Measurements from ENCODE around the gene HNRNPUL2. TPM values are rescaled to one million over a fixed set of nuclear protein-coding genes. Genes with fewer than 3 reads are reported as not detected.

HNRNPUL2 gene
- 37.2 to 44.0 TPM (median 41.2 TPM) in 5 replicates for total RNA-seq (2022; extraction: Qiagen RNA extraction)

GRCh38 chr11:62727165-62727871, at the start of gene HNRNPUL2:
TSS of gene HNRNPUL2 (minus strand) at chr11:62727457. CDS start at chr11:62727156, 301 bp downstream.

GRCh38 chr11:62771144-62772021, 44.1 kb upstream of the HNRNPUL2 start, which contains the start of gene TAF6L:
TSS of gene TAF6L (plus strand) at chr11:62771396. CDS start at chr11:62775784, 4,388 bp downstream.

GRCh38 chr11:62753736-62754603, 26.7 kb upstream of the HNRNPUL2 start, which contains the start of gene ZBTB3:
TSS of gene ZBTB3 (minus strand) at chr11:62754160. CDS start at chr11:62753664, 496 bp downstream.

GRCh38 chr11:62728171-62728988, 1.1 kb upstream of the HNRNPUL2 start, which contains the start of gene TTC9C:
TSS of gene TTC9C (plus strand) at chr11:62728486. CDS start at chr11:62728849, 363 bp downstream.

GRCh38 chr11:62707277-62707861, 19.9 kb downstream of the HNRNPUL2 start, which contains the start of the genes BSCL2 and GNG3:
TSS of gene BSCL2 (minus strand) at chr11:62707424. CDS start at chr11:62707195, 229 bp downstream.
TSS of gene GNG3 (plus strand) at chr11:62707676. CDS start at chr11:62708296, 620 bp downstream.

GRCh38 chr11:62689421-62690183, 37.7 kb downstream of the HNRNPUL2 start, which contains the start of gene LRRN4CL:
TSS of gene LRRN4CL (minus strand) at chr11:62689530. CDS start at chr11:62688508, 1,022 bp downstream.

GRCh38 chr11:62678770-62679696, 48.2 kb downstream of the HNRNPUL2 start, which contains the start of gene UBXN1:
TSS of gene UBXN1 (minus strand) at chr11:62679073. CDS start at chr11:62678923, 150 bp downstream.

GRCh38 chr11:62671608-62672389, 55.5 kb downstream of the HNRNPUL2 start, which contains the start of the genes LBHD1 and UQCC3:
TSS of gene LBHD1 (minus strand) at chr11:62672267. CDS start at chr11:62670031, 2,236 bp downstream.
TSS of gene UQCC3 (plus strand) at chr11:62671673. CDS start at chr11:62671746, 73 bp downstream.

GRCh38 chr11:62665075-62665598, 62.1 kb downstream of the HNRNPUL2 start, which contains the start of the genes C11orf98 and CSKMT:
TSS of gene C11orf98 (minus strand) at chr11:62665210. CDS start at chr11:62665169, 41 bp downstream.
TSS of gene CSKMT (plus strand) at chr11:62665312. CDS start at chr11:62665880, 568 bp downstream.

Other genes with a start within 250 kb of the HNRNPUL2 start
- 188 to 239 TPM (median 218 TPM) in 5 replicates for gene AHNAK, start 180.7 kb downstream of the HNRNPUL2 start, total RNA-seq (2022; extraction: Qiagen RNA extraction)
- gene EEF1G, start 153.6 kb downstream of the HNRNPUL2 start, total RNA-seq (2022; extraction: Qiagen RNA extraction), result 1,877 to 2,027 TPM (median 1,998 TPM) in 5 replicates
- 14.0 to 17.0 TPM (median 16.4 TPM) in 5 replicates for gene TUT1, start 135.9 kb downstream of the HNRNPUL2 start, total RNA-seq (2022; extraction: Qiagen RNA extraction)
- gene MTA2, start 125.6 kb downstream of the HNRNPUL2 start, total RNA-seq (2022; extraction: Qiagen RNA extraction), result 82.3 to 87.1 TPM (median 85.2 TPM) in 5 replicates
- 17.8 to 28.8 TPM (median 24.5 TPM) in 5 replicates for gene EML3, start 114.7 kb downstream of the HNRNPUL2 start, total RNA-seq (2022; extraction: Qiagen RNA extraction)
- 3.3 to 5.0 TPM (median 3.6 TPM) in 5 replicates for gene ROM1, start 114.2 kb downstream of the HNRNPUL2 start, total RNA-seq (2022; extraction: Qiagen RNA extraction)
- 41.3 to 60.1 TPM (median 57.5 TPM) in 5 replicates for gene B3GAT3, start 105.5 kb downstream of the HNRNPUL2 start, total RNA-seq (2022; extraction: Qiagen RNA extraction)
- 238 to 279 TPM (median 270 TPM) in 5 replicates for gene GANAB, start 80.8 kb downstream of the HNRNPUL2 start, total RNA-seq (2022; extraction: Qiagen RNA extraction)
- 16.8 to 22.4 TPM (median 21.7 TPM) in 5 replicates for gene INTS5, start 74.2 kb downstream of the HNRNPUL2 start, total RNA-seq (2022; extraction: Qiagen RNA extraction)
- 125 to 145 TPM (median 136 TPM) in 5 replicates for gene C11orf98, start 62.2 kb downstream of the HNRNPUL2 start, total RNA-seq (2022; extraction: Qiagen RNA extraction)
- gene CSKMT, start 62.1 kb downstream of the HNRNPUL2 start, total RNA-seq (2022; extraction: Qiagen RNA extraction), result 10.5 to 19.1 TPM (median 16.3 TPM) in 5 replicates
- 24.6 to 39.0 TPM (median 37.5 TPM) in 5 replicates for gene UQCC3, start 55.8 kb downstream of the HNRNPUL2 start, total RNA-seq (2022; extraction: Qiagen RNA extraction)
- gene LBHD1, start 55.2 kb downstream of the HNRNPUL2 start, total RNA-seq (2022; extraction: Qiagen RNA extraction), result 3.6 to 6.2 TPM (median 5.3 TPM) in 5 replicates
- 106 to 130 TPM (median 120 TPM) in 5 replicates for gene UBXN1, start 48.4 kb downstream of the HNRNPUL2 start, total RNA-seq (2022; extraction: Qiagen RNA extraction)
- gene LRRN4CL, start 37.9 kb downstream of the HNRNPUL2 start, total RNA-seq (2022; extraction: Qiagen RNA extraction), result 0.04 to 0.21 TPM (median 0.05 TPM) in 4 of 5 replicates, not detected in the other
- gene BSCL2, start 20.0 kb downstream of the HNRNPUL2 start, total RNA-seq (2022; extraction: Qiagen RNA extraction), result 60.0 to 87.1 TPM (median 74.6 TPM) in 5 replicates
- not detected in 5 replicates for gene GNG3, start 19.8 kb downstream of the HNRNPUL2 start, total RNA-seq (2022; extraction: Qiagen RNA extraction)
- gene TTC9C, start 1.0 kb upstream of the HNRNPUL2 start, total RNA-seq (2022; extraction: Qiagen RNA extraction), result 28.7 to 36.6 TPM (median 32.6 TPM) in 5 replicates
- 1.1 to 1.9 TPM (median 1.6 TPM) in 5 replicates for gene ZBTB3, start 26.7 kb upstream of the HNRNPUL2 start, total RNA-seq (2022; extraction: Qiagen RNA extraction)
- 170 to 189 TPM (median 182 TPM) in 5 replicates for gene POLR2G, start 34.1 kb upstream of the HNRNPUL2 start, total RNA-seq (2022; extraction: Qiagen RNA extraction)
- gene TAF6L, start 43.9 kb upstream of the HNRNPUL2 start, total RNA-seq (2022; extraction: Qiagen RNA extraction), result 11.0 to 17.5 TPM (median 16.0 TPM) in 5 replicates
- 67.4 to 99.6 TPM (median 90.7 TPM) in 5 replicates for gene TMEM179B, start 59.9 kb upstream of the HNRNPUL2 start, total RNA-seq (2022; extraction: Qiagen RNA extraction)
- gene TMEM223, start 64.5 kb upstream of the HNRNPUL2 start, total RNA-seq (2022; extraction: Qiagen RNA extraction), result 18.0 to 32.7 TPM (median 32.4 TPM) in 5 replicates
- gene NXF1, start 78.0 kb upstream of the HNRNPUL2 start, total RNA-seq (2022; extraction: Qiagen RNA extraction), result 45.8 to 57.7 TPM (median 52.5 TPM) in 5 replicates
- 19.9 to 27.8 TPM (median 25.5 TPM) in 5 replicates for gene STX5, start 104.6 kb upstream of the HNRNPUL2 start, total RNA-seq (2022; extraction: Qiagen RNA extraction)
- gene TEX54, start 105.4 kb upstream of the HNRNPUL2 start, total RNA-seq (2022; extraction: Qiagen RNA extraction), result not detected in 5 replicates
- 78.6 to 86.1 TPM (median 84.6 TPM) in 5 replicates for gene WDR74, start 112.1 kb upstream of the HNRNPUL2 start, total RNA-seq (2022; extraction: Qiagen RNA extraction)
- gene SLC3A2, start 153.4 kb upstream of the HNRNPUL2 start, total RNA-seq (2022; extraction: Qiagen RNA extraction), result 904 to 1,141 TPM (median 1,030 TPM) in 5 replicates
- 0.02 to 0.16 TPM (median 0.03 TPM) in 4 of 5 replicates, not detected in the other for gene CHRM1, start 193.9 kb upstream of the HNRNPUL2 start, total RNA-seq (2022; extraction: Qiagen RNA extraction)